Fibroblast of mammary gland (primary cell): ENCODE data around the gene DNAH3.
"Not testable (repeated sequence)": the region's sequence is repeated elsewhere in the genome, so short reads cannot be mapped to it uniquely, and the experiment has no call there.

Source experiments
- DNase-seq: peaks from one replicate; pipeline ENCODE4 v3.0.0-alpha.2; 2010; ENCODE audit warnings: low read depth
- H3K4me3 ChIP-seq: 2 replicates; pipeline ENCODE4 v1.5.1; 2011; ENCODE audit warnings: low read depth, mild to moderate bottlenecking, low read length, moderate library complexity; ENCODE audit not compliant: control insufficient read depth
- CTCF ChIP-seq: conservative IDR thresholded peaks from 2 replicates; pipeline ENCODE4 v1.5.1; 2011; ENCODE audit warnings: low read depth, low read length, inconsistent platforms; ENCODE audit not compliant: control insufficient read depth, insufficient read depth

DNAH3 gene

GRCh38 chr16:20952139-20952920 lies 198.3 kb downstream of the DNAH3 start:
- no peak overlapping the region for H3K4me3 ChIP-seq
- TF ChIP-seq CTCF = no peak
- DNase-seq = no peak

DNA sequence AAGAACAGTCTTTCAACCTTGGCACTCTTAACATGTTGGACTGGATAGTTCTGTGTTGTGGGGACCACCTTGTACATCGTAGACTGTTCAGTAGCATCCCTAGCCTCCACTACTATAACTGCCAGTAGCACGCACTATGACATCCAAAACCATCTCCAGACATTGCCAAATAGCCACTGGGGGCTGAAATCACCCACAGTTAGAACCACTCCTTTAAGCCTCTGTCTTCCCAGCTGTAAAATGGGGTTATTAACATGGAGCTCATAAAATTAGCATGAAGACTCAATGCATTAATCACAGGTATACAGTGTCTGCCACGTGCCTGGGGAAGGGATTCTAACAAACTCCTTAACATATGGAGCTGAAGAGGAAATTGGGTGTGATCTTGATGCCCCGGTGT lies 200.4 kb downstream of the DNAH3 start:
- TF ChIP-seq CTCF = no peak
- DNase-seq = no peak
- H3K4me3 ChIP-seq = no peak overlapping the region

DNA sequence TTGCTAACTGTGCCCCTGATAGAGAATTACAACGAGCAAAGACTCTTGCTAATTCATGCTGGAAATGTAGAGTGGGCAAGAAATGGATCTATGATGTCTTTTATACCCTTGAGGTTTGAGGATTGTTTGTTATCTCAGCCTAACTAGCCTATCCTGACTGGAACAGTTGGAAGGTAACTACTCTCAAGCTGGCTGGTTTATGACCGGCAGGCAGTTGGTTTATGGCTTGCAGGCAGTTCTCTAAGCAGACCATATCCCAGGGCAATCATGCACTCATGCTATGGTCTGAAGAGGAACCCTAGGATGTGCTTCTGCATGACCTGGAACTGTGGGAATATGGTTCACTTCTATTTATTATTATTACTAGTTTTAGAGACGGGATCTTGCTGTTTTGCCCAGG lies 201.0 kb downstream of the DNAH3 start:
- no peak for TF ChIP-seq CTCF
- no peak for DNase-seq
- no peak overlapping the region for H3K4me3 ChIP-seq

GRCh38 chr16:20948444-20948843 lies 202.2 kb downstream of the DNAH3 start:
- no peak overlapping the region for H3K4me3 ChIP-seq
- DNase-seq = no peak
- no peak for TF ChIP-seq CTCF

GRCh38 chr16:20946015-20946629 lies 204.5 kb downstream of the DNAH3 start:
- no peak for DNase-seq
- no peak for TF ChIP-seq CTCF
- H3K4me3 ChIP-seq = no peak overlapping the region

GRCh38 chr16:20945575-20945875 lies 205.1 kb downstream of the DNAH3 start:
- H3K4me3 ChIP-seq, DNase-seq: not testable (repeated sequence)

DNA sequence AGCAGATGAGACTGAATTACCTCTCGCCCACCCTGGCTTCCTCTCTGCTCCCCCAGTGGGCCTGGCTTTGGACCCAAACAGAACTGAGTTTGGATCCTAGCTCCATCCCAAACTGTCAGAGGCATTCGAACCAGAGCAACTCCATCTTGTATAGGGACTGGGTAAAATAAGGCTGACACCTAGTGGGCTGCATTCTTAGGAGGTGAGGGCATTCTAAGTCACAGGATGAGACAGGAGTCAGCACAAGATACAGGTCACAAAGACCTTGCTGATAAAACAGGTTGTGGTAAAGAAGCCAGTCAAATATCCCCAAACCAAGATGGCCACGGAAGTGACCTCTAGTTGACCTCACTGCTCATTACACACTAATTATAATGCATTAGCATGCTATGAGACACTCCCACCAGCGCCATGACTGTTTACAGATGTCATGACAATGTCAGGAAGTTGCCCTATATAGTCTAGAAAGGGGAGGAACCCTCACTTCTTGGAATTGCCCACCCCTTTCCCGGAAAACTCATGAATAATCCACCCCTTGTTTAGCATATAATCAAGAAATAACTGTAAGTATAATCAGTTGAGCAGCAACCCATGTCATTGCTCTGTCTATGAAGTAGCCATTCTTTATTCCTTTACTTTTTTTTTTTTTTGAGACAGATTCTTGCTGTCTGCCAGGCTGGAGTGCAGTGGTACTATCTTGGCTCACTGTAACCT lies 205.6 kb downstream of the DNAH3 start:
- no peak for TF ChIP-seq CTCF
- peak; percentile 31 for DNase-seq
- no peak overlapping the region for H3K4me3 ChIP-seq
